ENCODE results near the gene NHERF2.
A peak's percentile ranks its signal among the peaks of the same experiment; 100 is the strongest.

Gene NHERF2

DNA sequence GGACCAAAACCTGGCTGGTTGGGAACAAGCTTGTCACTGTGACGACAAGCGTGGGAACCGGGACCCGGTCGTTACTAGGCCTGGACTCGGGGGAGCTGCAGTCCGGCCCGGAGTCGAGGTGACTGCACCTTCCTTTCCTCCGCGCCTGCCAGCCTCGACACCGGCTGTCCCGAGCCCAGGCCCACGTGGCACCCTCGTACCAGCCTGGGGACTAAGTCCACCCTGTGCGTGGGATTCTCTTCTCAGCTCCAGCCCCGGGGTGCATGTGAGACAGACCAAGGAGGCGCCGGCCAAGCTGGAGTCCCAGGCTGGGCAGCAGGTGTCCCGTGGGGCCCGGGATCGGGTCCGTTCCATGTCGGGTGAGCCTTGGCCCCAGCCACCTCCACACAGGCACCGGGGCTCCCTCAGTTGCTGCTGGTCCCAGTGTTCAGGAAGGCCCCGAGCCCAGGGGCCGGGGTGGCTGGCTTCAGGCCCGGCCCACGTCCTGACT is 52.7 kb downstream of the NHERF2 start:
- Mint-ChIP-seq H3K4me3 (no peak overlapping the region), H3K36me3 (peaks cover 44% of the 10 kb centered on the region), H3K4me1 (no peaks in the 10 kb centered on the region), H3K27me3 (no peaks in the 10 kb centered on the region), H3K9me3 (no peaks in the 10 kb centered on the region), H3K27ac (no peak overlapping the region)
- no peak for ATAC-seq

DNA sequence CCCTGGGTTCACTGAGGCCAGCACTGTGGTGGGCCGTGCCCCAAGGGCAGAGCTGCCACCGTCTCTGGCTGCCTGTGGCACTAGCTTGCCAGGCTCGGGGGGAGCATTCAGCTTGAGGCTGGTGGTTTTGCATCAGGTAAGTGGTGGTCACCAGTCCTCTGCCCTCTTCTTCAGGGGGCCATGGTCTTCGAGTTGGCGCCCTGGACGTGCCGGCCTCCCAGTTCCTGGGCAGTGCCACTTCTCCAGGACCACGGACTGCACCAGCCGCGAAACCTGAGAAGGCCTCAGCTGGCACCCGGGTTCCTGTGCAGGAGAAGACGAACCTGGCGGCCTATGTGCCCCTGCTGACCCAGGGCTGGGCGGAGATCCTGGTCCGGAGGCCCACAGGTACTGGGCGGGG is 53.3 kb downstream of the NHERF2 start:
- H3K4me3 Mint-ChIP-seq = no peak overlapping the region
- no peak overlapping the region for H3K27ac Mint-ChIP-seq
- no peaks in the 10 kb centered on the region for H3K27me3 Mint-ChIP-seq
- peaks cover 42% of the 10 kb centered on the region for H3K36me3 Mint-ChIP-seq
- H3K4me1 Mint-ChIP-seq = peaks cover under 1% of the 10 kb centered on the region
- no peaks in the 10 kb centered on the region for H3K9me3 Mint-ChIP-seq
- ATAC-seq = no peak

DNA sequence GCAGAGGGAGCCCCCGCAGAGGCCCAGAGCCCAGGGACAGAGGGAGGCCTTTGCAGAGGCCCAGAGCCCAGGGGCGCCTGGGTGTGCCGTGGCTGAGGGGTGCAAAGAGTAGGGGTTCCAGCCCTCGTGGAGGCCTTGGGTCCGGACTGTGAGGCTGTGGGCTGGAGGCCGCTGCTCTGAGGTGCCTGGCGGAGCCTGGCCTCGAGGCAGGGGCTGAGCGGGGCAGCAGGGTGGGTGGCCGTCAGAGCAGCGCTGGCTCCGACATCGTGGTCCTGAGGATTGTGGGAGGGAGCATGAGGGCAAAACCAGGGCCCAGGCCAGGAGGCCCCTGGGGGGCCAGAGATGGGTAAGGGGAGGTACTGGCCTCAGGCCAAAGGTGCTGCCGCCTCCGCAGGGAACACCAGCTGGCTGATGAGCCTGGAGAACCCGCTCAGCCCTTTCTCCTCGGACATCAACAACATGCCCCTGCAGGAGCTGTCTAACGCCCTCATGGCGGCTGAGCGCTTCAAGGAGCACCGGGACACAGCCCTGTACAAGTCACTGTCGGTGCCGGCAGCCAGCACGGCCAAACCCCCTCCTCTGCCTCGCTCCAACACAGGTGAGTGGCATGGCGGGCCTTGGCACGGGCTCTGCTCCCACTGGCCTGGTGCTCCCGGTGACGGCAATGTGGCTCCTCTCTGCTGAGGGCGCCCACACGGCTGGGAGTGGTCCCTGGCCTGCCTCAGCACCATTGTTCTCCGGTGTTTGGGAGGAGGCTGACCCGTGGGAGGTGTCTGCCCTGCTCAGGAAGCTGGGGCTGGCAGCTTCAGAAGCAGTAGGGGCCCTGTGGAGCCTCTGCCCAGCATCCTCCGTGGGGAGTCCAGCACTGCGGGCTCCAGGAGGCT is 54.7 kb downstream of the NHERF2 start:
- ATAC-seq = no peak
- Mint-ChIP-seq H3K4me3 (no peak overlapping the region), H3K27me3 (no peaks in the 10 kb centered on the region), H3K4me1 (peaks cover 8% of the 10 kb centered on the region), H3K27ac (no peak overlapping the region), H3K9me3 (no peaks in the 10 kb centered on the region), H3K36me3 (peaks cover 37% of the 10 kb centered on the region)

DNA sequence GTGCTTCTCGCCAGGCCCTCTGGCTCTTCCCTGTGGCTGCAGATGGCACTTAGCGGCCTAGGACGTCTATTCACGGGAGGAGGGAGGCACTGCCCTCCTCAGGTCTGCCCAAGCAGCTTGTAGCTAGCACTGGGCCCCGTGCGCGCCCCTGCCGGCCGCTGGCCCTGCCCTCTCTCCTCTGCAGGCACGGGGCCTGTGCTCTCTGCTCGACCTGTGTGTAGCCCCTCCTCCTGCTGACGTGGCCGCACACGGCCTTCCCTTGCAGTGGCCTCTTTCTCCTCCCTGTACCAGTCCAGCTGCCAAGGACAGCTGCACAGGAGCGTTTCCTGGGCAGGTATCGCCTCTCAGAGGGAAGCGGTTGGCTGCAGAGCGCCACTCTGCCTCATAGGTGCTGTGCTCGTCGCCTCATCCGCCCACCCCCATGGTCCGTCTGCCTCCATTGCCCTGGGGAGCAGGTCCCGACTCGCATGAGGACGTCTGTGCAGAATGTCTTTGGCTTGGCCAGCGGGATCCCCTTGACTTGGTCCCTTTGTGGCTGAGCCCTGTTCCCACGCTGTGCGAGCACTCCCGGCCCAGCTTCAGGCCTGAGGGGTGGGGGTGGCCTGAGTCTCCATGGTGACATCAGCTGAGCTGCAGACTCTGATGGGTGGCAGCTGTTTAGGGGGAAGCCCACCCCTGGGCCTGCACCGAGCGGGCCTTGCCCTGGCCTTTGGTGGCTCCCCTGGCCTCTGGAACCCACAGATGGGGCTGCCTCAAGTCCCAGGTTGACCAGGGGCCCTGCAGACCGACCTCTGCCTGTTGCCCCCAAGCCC is 55.7 kb downstream of the NHERF2 start:
- H3K4me3 Mint-ChIP-seq = no peak overlapping the region
- no peaks in the 10 kb centered on the region for H3K9me3 Mint-ChIP-seq
- peaks cover 15% of the 10 kb centered on the region for H3K4me1 Mint-ChIP-seq
- no peaks in the 10 kb centered on the region for H3K27me3 Mint-ChIP-seq
- no peak overlapping the region for H3K27ac Mint-ChIP-seq
- ATAC-seq = no peak
- H3K36me3 Mint-ChIP-seq = peaks cover 36% of the 10 kb centered on the region

DNA sequence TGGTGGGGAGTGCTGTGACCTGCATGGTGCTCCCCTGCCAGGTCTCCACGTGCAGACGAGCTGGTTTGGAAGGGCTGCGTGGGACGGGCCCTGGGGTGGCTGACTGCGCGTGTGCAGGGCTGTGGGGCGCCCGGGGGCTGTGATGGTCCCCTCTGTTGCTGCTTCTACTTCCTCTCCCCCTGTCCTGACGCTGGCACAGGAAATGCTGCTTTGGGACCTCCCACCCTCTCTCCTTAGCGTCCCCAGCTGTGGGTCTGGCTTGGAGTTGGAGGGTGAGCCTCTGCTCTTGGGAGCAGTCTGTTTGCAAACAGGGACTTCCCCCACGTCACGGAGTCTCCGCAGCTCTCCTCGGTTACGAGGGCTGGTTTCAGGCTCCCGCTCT is 56.3 kb downstream of the NHERF2 start:
- no peaks in the 10 kb centered on the region for H3K9me3 Mint-ChIP-seq
- no peaks in the 10 kb centered on the region for H3K27me3 Mint-ChIP-seq
- H3K4me1 Mint-ChIP-seq = peaks cover 16% of the 10 kb centered on the region
- no peak overlapping the region for H3K4me3 Mint-ChIP-seq
- no peak for ATAC-seq
- no peak overlapping the region for H3K27ac Mint-ChIP-seq
- H3K36me3 Mint-ChIP-seq = peaks cover 34% of the 10 kb centered on the region

DNA sequence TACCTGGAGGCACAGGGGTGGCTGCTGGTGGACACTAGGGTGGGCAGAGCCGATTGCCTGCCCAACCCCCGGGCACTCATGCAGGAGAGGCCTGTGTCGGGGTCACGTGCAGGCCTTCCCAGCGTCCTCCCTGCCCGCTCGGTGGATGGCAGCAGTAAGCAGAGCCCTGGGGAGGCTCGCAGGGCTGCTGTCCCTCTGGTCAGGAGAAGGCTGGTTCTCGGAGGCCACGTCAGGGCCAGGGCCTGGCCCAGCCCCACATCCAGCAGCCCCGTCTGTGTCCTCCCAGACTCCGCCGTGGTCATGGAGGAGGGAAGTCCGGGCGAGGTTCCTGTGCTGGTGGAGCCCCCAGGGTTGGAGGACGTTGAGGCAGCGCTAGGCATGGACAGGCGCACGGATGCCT is 56.7 kb downstream of the NHERF2 start:
- H3K9me3 Mint-ChIP-seq = no peaks in the 10 kb centered on the region
- no peaks in the 10 kb centered on the region for H3K27me3 Mint-ChIP-seq
- no peak for ATAC-seq
- no peak overlapping the region for H3K4me3 Mint-ChIP-seq
- peaks cover 16% of the 10 kb centered on the region for H3K4me1 Mint-ChIP-seq
- H3K36me3 Mint-ChIP-seq = peaks cover 36% of the 10 kb centered on the region
- no peak overlapping the region for H3K27ac Mint-ChIP-seq

DNA sequence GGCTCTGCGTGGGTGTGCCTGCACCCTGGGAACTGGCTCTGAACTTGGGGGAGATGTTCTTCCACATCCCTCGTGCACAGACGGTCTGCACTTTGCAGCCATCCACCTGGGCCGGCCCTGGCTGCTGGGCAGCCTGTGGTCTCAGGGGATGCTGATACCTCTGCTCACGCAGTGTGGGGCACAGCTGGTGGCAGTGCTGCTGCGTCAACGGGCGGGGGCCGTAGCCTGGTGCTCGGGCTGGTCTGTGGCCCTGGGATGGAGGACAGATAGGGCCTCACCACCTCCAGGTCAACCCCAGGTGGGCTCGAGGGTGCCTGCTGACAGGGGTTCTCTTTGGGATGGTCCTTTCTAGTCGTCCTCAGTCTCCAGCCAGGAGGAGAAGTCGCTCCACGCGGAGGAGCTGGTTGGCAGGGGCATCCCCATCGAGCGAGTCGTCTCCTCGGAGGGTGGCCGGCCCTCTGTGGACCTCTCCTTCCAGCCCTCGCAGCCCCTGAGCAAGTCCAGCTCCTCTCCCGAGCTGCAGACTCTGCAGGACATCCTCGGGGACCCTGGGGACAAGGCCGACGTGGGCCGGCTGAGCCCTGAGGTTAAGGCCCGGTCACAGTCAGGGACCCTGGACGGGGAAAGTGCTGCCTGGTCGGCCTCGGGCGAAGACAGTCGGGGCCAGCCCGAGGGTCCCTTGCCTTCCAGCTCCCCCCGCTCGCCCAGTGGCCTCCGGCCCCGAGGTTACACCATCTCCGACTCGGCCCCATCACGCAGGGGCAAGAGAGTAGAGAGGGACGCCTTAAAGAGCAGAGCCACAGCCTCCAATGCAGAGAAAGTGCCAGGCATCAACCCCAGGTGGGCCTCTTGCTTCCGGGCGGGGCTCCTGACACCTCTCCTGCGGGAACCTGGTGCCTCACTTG is 57.4 kb downstream of the NHERF2 start:
- H3K27ac Mint-ChIP-seq = no peak overlapping the region
- H3K4me1 Mint-ChIP-seq = peaks cover 16% of the 10 kb centered on the region
- H3K36me3 Mint-ChIP-seq = peaks cover 33% of the 10 kb centered on the region
- H3K4me3 Mint-ChIP-seq = no peak overlapping the region
- H3K27me3 Mint-ChIP-seq = no peaks in the 10 kb centered on the region
- no peak for ATAC-seq
- H3K9me3 Mint-ChIP-seq = no peaks in the 10 kb centered on the region

DNA sequence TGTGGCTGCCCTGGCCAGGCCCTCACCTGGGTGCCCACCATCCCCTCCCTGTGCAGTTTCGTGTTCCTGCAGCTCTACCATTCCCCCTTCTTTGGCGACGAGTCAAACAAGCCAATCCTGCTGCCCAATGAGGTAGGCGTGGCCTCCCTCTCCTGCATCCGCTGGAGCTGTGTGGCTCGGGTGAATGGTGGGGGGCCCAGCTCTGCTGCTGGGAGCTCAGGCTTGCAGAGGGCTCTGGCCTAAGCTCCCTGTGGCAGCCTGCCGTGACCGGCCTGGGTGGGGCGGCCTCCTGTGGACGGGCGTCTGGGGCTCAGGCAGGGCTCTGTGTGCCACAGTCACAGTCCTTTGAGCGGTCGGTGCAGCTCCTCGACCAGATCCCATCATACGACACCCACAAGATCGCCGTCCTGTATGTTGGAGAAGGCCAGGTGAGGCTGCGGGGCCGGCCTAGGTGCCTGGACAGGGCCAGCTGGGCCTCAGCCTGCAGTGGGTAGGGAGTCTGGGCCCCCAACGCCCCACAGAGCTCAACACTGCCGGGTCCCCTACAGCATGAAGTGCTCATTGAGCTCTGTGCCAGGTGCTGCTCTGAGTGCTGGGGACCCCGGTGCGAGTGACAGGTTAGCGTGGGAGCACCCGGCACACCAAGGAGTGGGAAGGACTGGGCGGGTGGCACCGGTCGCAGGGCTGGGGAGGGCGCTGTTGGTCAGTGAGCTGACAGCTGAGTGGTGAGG is 58.4 kb downstream of the NHERF2 start:
- Mint-ChIP-seq H3K4me3 (no peak overlapping the region), H3K4me1 (peaks cover 16% of the 10 kb centered on the region), H3K9me3 (no peaks in the 10 kb centered on the region), H3K36me3 (peaks cover 34% of the 10 kb centered on the region), H3K27ac (peak overlapping the region; percentile 44), H3K27me3 (no peaks in the 10 kb centered on the region)
- ATAC-seq = no peak

DNA sequence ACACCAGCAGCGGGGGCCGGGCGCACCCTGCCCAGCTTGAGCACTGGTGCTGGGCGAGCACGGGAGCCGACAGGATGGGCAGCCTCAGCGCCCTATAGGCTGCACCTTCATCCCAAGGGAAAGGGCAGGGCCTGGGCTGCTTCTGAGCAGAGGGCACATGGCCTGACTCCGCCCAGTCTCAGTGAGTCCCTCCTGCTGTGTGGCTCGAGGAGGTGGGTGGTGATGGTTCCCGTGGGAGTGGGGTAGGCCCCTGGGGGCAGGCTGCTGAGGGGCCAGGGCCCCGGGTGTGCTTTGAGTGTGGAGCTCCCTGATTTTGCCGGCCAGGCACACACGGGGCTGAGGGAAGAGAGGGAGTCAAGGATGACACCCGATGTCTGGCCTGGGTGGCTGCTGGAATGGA is 59.0 kb downstream of the NHERF2 start:
- Mint-ChIP-seq H3K9me3 (no peaks in the 10 kb centered on the region), H3K4me3 (no peak overlapping the region), H3K27me3 (no peaks in the 10 kb centered on the region), H3K27ac (peak overlapping the region; percentile 44), H3K36me3 (peaks cover 34% of the 10 kb centered on the region), H3K4me1 (peaks cover 16% of the 10 kb centered on the region)
- ATAC-seq = no peak

DNA sequence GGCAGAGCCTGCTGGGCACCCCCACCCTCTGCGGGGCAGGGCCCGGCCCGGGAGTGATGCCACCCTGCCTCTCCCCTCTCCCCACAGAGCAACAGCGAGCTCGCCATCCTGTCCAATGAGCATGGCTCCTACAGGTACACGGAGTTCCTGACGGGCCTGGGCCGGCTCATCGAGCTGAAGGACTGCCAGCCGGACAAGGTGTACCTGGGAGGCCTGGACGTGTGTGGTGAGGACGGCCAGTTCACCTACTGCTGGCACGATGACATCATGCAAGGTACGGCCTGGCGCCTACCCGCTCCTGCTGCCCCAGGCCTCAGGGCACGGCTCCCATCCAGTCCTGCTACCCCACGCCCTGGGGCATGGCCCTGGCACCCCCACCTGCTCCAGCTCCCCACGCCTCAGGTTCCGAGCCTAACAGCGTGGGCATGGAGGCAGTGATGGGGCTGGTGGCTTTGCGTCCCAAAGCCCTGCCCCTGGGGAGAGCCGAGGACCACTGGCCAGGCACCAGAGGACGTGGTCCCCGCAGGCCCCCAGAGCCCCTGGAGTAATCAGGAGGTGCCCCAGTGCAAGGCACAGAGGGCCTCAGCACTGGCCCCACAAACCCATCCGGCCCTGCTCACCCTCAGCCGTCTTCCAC is 59.5 kb downstream of the NHERF2 start:
- Mint-ChIP-seq H3K27ac (peak overlapping the region; percentile 82), H3K4me1 (peaks cover 16% of the 10 kb centered on the region), H3K36me3 (peaks cover 34% of the 10 kb centered on the region), H3K9me3 (no peaks in the 10 kb centered on the region), H3K4me3 (no peak overlapping the region), H3K27me3 (no peaks in the 10 kb centered on the region)
- ATAC-seq = no peak

DNA sequence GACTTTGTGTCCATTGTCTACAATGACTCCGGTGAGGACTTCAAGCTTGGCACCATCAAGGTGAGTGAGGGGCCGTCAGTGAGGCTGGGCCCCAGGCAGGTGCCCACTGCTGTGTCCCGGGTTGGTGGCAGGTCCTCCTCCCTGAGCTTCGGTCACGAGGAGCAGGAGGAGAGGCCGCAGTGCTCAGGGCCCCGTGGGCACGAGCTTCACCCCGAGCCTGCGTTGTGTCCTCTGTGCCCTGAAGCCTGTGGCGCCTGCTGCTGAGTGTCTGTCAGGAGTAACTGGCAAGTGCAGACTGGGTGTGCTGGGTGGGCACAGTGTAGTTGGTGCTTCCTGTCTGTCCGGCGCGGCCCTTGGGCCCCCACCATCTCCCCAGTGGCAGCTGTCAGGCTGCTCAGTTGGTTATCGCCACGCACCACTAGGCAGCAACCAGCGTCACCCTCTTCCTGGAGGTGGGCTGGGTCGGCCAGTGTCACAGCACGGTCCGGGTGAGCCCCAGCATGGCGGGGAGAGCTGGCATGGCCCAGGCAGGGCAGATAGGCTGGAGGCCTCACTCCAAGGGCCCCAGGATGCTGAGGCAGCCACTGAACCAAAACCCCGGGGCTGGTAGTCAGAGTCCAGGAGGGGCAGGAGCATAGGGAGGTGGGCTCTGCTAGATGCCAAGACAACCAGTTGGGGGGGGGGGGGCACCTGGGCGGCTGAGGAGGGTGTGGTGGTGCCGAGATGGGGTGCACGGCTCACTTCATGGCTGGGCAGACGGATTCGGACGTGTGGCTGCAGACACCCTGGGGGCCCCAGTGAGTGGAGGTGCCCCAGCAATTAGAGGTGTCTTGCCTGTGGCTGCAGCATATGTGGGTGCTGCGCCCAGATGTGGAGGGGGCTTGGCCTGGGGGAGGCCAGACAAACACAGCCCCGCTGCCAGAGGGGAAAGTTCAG is 60.4 kb downstream of the NHERF2 start:
- peak overlapping the region; percentile 82 for H3K27ac Mint-ChIP-seq
- no peaks in the 10 kb centered on the region for H3K9me3 Mint-ChIP-seq
- H3K4me1 Mint-ChIP-seq = peaks cover 16% of the 10 kb centered on the region
- ATAC-seq = peak; percentile 42
- peaks cover 33% of the 10 kb centered on the region for H3K36me3 Mint-ChIP-seq
- no peaks in the 10 kb centered on the region for H3K27me3 Mint-ChIP-seq
- no peak overlapping the region for H3K4me3 Mint-ChIP-seq

DNA sequence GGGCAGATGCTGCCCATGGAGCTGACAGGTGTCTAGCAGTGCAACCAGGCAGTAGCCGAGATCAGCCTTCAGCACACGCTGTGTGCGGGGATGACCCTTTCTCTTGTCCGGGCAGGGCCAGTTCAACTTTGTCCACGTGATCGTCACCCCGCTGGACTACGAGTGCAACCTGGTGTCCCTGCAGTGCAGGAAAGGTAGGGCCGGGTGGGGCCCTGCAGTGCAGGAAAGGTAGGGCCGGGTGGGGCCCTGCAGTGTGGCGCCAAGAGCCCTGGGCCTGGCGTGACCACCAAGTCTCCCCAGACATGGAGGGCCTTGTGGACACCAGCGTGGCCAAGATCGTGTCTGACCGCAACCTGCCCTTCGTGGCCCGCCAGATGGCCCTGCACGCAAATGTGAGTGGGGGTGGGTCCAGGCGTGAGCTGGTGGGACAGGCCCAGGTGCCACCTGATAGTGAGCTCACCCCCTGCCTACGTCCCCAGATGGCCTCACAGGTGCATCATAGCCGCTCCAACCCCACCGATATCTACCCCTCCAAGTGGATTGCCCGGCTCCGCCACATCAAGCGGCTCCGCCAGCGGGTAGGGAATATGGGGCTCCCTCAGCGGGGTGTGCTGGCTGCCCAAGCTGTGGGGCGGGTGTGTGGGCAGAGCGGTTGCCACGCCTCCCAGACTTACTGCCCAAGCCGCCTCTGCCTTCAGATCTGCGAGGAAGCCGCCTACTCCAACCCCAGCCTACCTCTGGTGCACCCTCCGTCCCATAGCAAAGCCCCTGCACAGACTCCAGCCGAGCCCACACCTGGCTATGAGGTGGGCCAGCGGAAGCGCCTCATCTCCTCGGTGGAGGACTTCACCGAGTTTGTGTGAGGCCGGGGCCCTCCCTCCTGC is 61.3 kb downstream of the NHERF2 start:
- peaks cover 26% of the 10 kb centered on the region for H3K36me3 Mint-ChIP-seq
- no peaks in the 10 kb centered on the region for H3K9me3 Mint-ChIP-seq
- no peak overlapping the region for H3K4me3 Mint-ChIP-seq
- peaks cover 16% of the 10 kb centered on the region for H3K4me1 Mint-ChIP-seq
- ATAC-seq = no peak
- no peaks in the 10 kb centered on the region for H3K27me3 Mint-ChIP-seq
- peak overlapping the region; percentile 82 for H3K27ac Mint-ChIP-seq
